Gastrocnemius medialis (tissue), 4 donors: ENCODE measurements around the gene MAPK1. TPM values are rescaled to one million over a fixed set of nuclear protein-coding genes. Genes with fewer than 3 reads are reported as not detected.
"Not testable (repeated sequence)": the region's sequence is repeated elsewhere in the genome, so short reads cannot be mapped to it uniquely, and the experiment has no call there.

ENCODE experiments used
- ATAC-seq, 2 donors: fragments of 150-250 bp; one replicate each; pipeline ENCODE4 v1.9.1; 2016
- DNase-seq, 2 donors: peaks; one replicate each; pipeline ENCODE4 v3.0.0-alpha.2; 2019
- H3K27ac ChIP-seq, 4 donors: fragments of 200-600 bp; sonication (generic); 1 replicate in 1 of 4; 2 replicates in 3 of 4; pipeline ENCODE4 v1.5.1; 2016 to 2018; ENCODE audit warnings: mild to moderate bottlenecking in 2 of 4, moderate library complexity in 1 of 4
- H3K27me3 ChIP-seq, 3 donors: fragments of 200-600 bp; sonication (generic) in 2 of 3; 1 replicate in 1 of 3; 2 replicates in 2 of 3; pipeline versions ENCODE4 v1.5.1 to v1.6.0; 2016 to 2019; ENCODE audit warnings: mild to moderate bottlenecking in 1 of 3, moderate library complexity in 1 of 3
- H3K36me3 ChIP-seq, 2 donors: fragments of 200-600 bp; sonication (generic) in 1 of 2; one replicate each; pipeline ENCODE4 v1.5.1; 2017 to 2018
- H3K4me1 ChIP-seq, 2 donors: fragments of 200-600 bp; sonication (generic) in 1 of 2; one replicate each; pipeline ENCODE4 v1.5.1; 2016 to 2017; ENCODE audit warnings: mild to moderate bottlenecking in 2 of 2
- H3K4me3 ChIP-seq, 4 donors: fragments of 200-600 bp; sonication (generic) in 3 of 4; 1 replicate in 1 of 4; 2 replicates in 3 of 4; pipeline ENCODE4 v1.5.1; 2016 to 2019; ENCODE audit warnings: mild to moderate bottlenecking in 2 of 4
- H3K9me3 ChIP-seq, 3 donors: fragments of 200-600 bp; sonication (generic) in 2 of 3; 1 replicate in 1 of 3; 2 replicates in 2 of 3; pipeline ENCODE4 v1.5.1; 2016 to 2019
- CTCF ChIP-seq, 5 experiments: fragments of 450-650 bp in 3 of 5; fragments of 200-600 bp in 2 of 5; sonication (generic) in 2 of 5; IDR thresholded peaks in 4 of 5; conservative IDR thresholded peaks in 1 of 5; 1 replicate in 4 of 5; 2 replicates in 1 of 5; pipeline ENCODE4 v1.5.1; 2016 to 2019; ENCODE audit warnings: antibody characterized with exemption in 5 of 5, mild to moderate bottlenecking in 3 of 5, moderate library complexity in 3 of 5
- POLR2A ChIP-seq, 2 donors: fragments of 450-650 bp; IDR thresholded peaks; one replicate each; pipeline ENCODE4 v1.6.1; 2017; ENCODE audit warnings: antibody characterized with exemption in 2 of 2, mild to moderate bottlenecking in 2 of 2, moderate library complexity in 2 of 2
- in situ Hi-C, 4 donors: fragments of 200-750 bp; cut with MboI; loops; one replicate each; pipeline versions ENCODE4 v1.15.0 to v1.8.0; 2017; ENCODE audit warnings: low sequenced_read_pairs in 4 of 4
- intact Hi-C: fragments of 100-400 bp; cut with DNase I; formaldehyde crosslinking; loops from one replicate; pipeline ENCODE4 v1.15.1; 2023; ENCODE audit warnings: low total_unique reads
- total RNA-seq, 4 donors: library from RNA; depleted of rRNA; stranded (reverse); fragments of >200 nt; gene quantifications; one replicate each; pipeline versions ENCODE4 v1.1.0 to v1.2.3, GENCODE V29; 2016

The MAPK1 gene
- total RNA-seq, 4 donors from 2014 or later = 39.8 to 79.5 (median 57.2) TPM

GRCh38 chr22:21731503-21731902, 135.9 kb downstream of the MAPK1 start:
- DNase-seq (no peak), ATAC-seq (no peak)
- no peak overlapping the region for H3K27ac ChIP-seq
- no peaks in the 10 kb centered on the region for H3K9me3 ChIP-seq
- in situ Hi-C loops = loop anchor here in 1 of 4 donors (25.0 kb wide), 1 partner anchor 106 kb away; no protein-coding TSS in a partner anchor
- no peak overlapping the region for H3K4me3 ChIP-seq
- TF ChIP-seq CTCF (IDR thresholded peaks at IDR 0.05 in 4 of 5, conservative IDR thresholded peaks at IDR 0.05 in 1 of 5) (no peak), POLR2A (IDR thresholded peaks at IDR 0.05) (no peak)
- intact Hi-C loops = no loop called here
- H3K36me3 ChIP-seq = no peaks in the 10 kb centered on the region
- peaks cover 9 to 16% of the 10 kb centered on the region in 2 donors for H3K4me1 ChIP-seq
- H3K27me3 ChIP-seq = no peaks in the 10 kb centered on the region

GRCh38 chr22:21730535-21731308, 136.7 kb downstream of the MAPK1 start:
- no peak overlapping the region for H3K4me3 ChIP-seq
- TF ChIP-seq CTCF (IDR thresholded peaks at IDR 0.05 in 4 of 5, conservative IDR thresholded peaks at IDR 0.05 in 1 of 5) = no peak
- no peak for TF ChIP-seq POLR2A (IDR thresholded peaks at IDR 0.05)
- no peaks in the 10 kb centered on the region for H3K9me3 ChIP-seq
- intact Hi-C loops (no loop called here), in situ Hi-C loops (loop anchor here in 1 of 4 donors (25.0 kb wide), 1 partner anchor 107 kb away; no protein-coding TSS in a partner anchor)
- DNase-seq = no peak
- peaks cover 9 to 12% of the 10 kb centered on the region in 2 donors for H3K4me1 ChIP-seq
- no peak for ATAC-seq
- no peaks in the 10 kb centered on the region for H3K36me3 ChIP-seq
- H3K27ac ChIP-seq = no peak overlapping the region
- H3K27me3 ChIP-seq = no peaks in the 10 kb centered on the region

- H3K27me3 ChIP-seq, H3K36me3 ChIP-seq, ATAC-seq, intact Hi-C loops, H3K27ac ChIP-seq, H3K4me1 ChIP-seq, H3K4me3 ChIP-seq, DNase-seq, H3K9me3 ChIP-seq: not testable (repeated sequence)
- in situ Hi-C loops = loop anchor here in 1 of 4 donors (25.0 kb wide), 1 partner anchor 108 kb away; no protein-coding TSS in a partner anchor
These were observed 138.3 kb downstream of the MAPK1 start for GRCh38 chr22:21729184-21729583.

- DNase-seq (no peak), ATAC-seq (no peak)
- in situ Hi-C loops = loop anchor here in 1 of 4 donors (25.0 kb wide), 1 partner anchor 109 kb away; no protein-coding TSS in a partner anchor
- no peak overlapping the region for H3K27ac ChIP-seq
- H3K36me3 ChIP-seq = no peaks in the 10 kb centered on the region
- no peaks in the 10 kb centered on the region for H3K27me3 ChIP-seq
- no peak overlapping the region for H3K4me3 ChIP-seq
- H3K4me1 ChIP-seq = no peaks in the 10 kb centered on the region
- intact Hi-C loops = no loop called here
- H3K9me3 ChIP-seq = no peaks in the 10 kb centered on the region
- TF ChIP-seq POLR2A (IDR thresholded peaks at IDR 0.05) (no peak), CTCF (IDR thresholded peaks at IDR 0.05 in 4 of 5, conservative IDR thresholded peaks at IDR 0.05 in 1 of 5) (no peak)
These were observed 139.2 kb downstream of the MAPK1 start for GRCh38 chr22:21728270-21728669.

GRCh38 chr22:21727768-21728167, 139.7 kb downstream of the MAPK1 start:
- DNase-seq (no peak), ATAC-seq (no peak)
- Histone ChIP-seq H3K36me3 (no peaks in the 10 kb centered on the region), H3K4me3 (no peak overlapping the region), H3K27me3 (no peaks in the 10 kb centered on the region), H3K4me1 (no peaks in the 10 kb centered on the region), H3K27ac (no peak overlapping the region), H3K9me3 (no peaks in the 10 kb centered on the region)
- intact Hi-C loops (no loop called here), in situ Hi-C loops (loop anchor here in 1 of 4 donors (25.0 kb wide), 1 partner anchor 110 kb away; no protein-coding TSS in a partner anchor)
- no peak for TF ChIP-seq POLR2A (IDR thresholded peaks at IDR 0.05)
- TF ChIP-seq CTCF (IDR thresholded peaks at IDR 0.05 in 4 of 5, conservative IDR thresholded peaks at IDR 0.05 in 1 of 5) = no peak
